Stomach (tissue), 4 donors: ENCODE data around the gene NPAS3.

ENCODE experiments used
- CTCF ChIP-seq, 7 experiments: fragments of 450-650 bp in 4 of 7; fragments of 200-600 bp in 3 of 7; sonication (generic) in 3 of 7; IDR thresholded peaks; one replicate each; pipeline ENCODE4 v1.5.1; 2016 to 2019; ENCODE audit warnings: antibody characterized with exemption in 7 of 7, control low read depth in 2 of 7, mild to moderate bottlenecking in 1 of 7
- EP300 ChIP-seq: sonication (generic); formaldehyde crosslinking; IDR thresholded peaks from one replicate; pipeline ENCODE4 v1.6.1; 2017; ENCODE audit warnings: antibody characterized with exemption

- TF ChIP-seq CTCF (IDR thresholded peaks at IDR 0.05) (no peak), EP300 (no peak)
Observed at GRCh38 chr14:33796356-33796755, 857.7 kb downstream of the NPAS3 start.
